Spleen (tissue), 11 donors: ENCODE data around the gene BLTP2. TPM values are rescaled to one million over a fixed set of nuclear protein-coding genes. Genes with fewer than 3 reads are reported as not detected.
"Not testable (repeated sequence)": the region's sequence is repeated elsewhere in the genome, so short reads cannot be mapped to it uniquely, and the experiment has no call there.

Experiments
- DNase-seq: peaks from one replicate; pipeline ENCODE4 v3.0.0-alpha.2; 2020
- H3K27ac ChIP-seq, 8 donors: fragments of 200-600 bp; sonication (generic) in 7 of 8; 1 replicate in 4 of 8; 2 replicates in 4 of 8; pipeline versions ENCODE4 v1.5.0 to v1.8.0; 2016 to 2021; ENCODE audit warnings: inconsistent platforms in 4 of 8, mild to moderate bottlenecking in 4 of 8, moderate library complexity in 1 of 8
- H3K27me3 ChIP-seq, 7 donors: fragments of 200-600 bp; sonication (generic) in 6 of 7; replicated peaks in 1 of 7; 1 replicate in 4 of 7; 2 replicates in 3 of 7; pipeline versions ENCODE4 v1.5.0 to v1.8.0; 2016 to 2021; ENCODE audit warnings: inconsistent platforms in 3 of 7, mild to moderate bottlenecking in 1 of 7
- H3K36me3 ChIP-seq, 6 donors: fragments of 200-600 bp; sonication (generic) in 5 of 6; 1 replicate in 4 of 6; 2 replicates in 2 of 6; pipeline versions ENCODE4 v1.5.0 to v1.8.0; 2016 to 2021; ENCODE audit warnings: inconsistent platforms in 2 of 6
- H3K4me1 ChIP-seq, 6 donors: fragments of 200-600 bp; sonication (generic) in 5 of 6; 1 replicate in 3 of 6; 2 replicates in 3 of 6; pipeline versions ENCODE4 v1.5.0 to v1.8.0; 2016 to 2021; ENCODE audit warnings: inconsistent platforms in 3 of 6
- H3K4me3 ChIP-seq, 8 donors: fragments of 200-600 bp; sonication (generic) in 7 of 8; 1 replicate in 4 of 8; 2 replicates in 4 of 8; pipeline versions ENCODE4 v1.5.0 to v1.8.0; 2016 to 2021; ENCODE audit warnings: inconsistent platforms in 4 of 8, mild to moderate bottlenecking in 4 of 8, moderate library complexity in 2 of 8
- H3K9me3 ChIP-seq, 8 donors: fragments of 200-600 bp; sonication (generic) in 7 of 8; 1 replicate in 4 of 8; 2 replicates in 4 of 8; pipeline versions ENCODE4 v1.5.0 to v1.8.0; 2016 to 2021; ENCODE audit warnings: inconsistent platforms in 4 of 8
- CTCF ChIP-seq, 11 experiments: fragments of 200-600 bp in 7 of 11; fragments of 450-650 bp in 4 of 11; sonication (generic) in 4 of 11; IDR thresholded peaks in 8 of 11; conservative IDR thresholded peaks in 3 of 11; 1 replicate in 7 of 11; 2 replicates in 4 of 11; pipeline versions ENCODE4 v1.4.0 to v1.8.0; 2016 to 2021; ENCODE audit warnings: antibody characterized with exemption in 11 of 11, inconsistent platforms in 4 of 11, mild to moderate bottlenecking in 1 of 11
- POLR2A ChIP-seq, 3 donors: fragments of 450-650 bp; IDR thresholded peaks; one replicate each; pipeline ENCODE4 v1.5.1; 2017; ENCODE audit warnings: antibody characterized with exemption in 3 of 3, mild to moderate bottlenecking in 1 of 3
- POLR2AphosphoS5 ChIP-seq, 3 donors: sonication (generic); formaldehyde crosslinking; IDR thresholded peaks; one replicate each; pipeline ENCODE4 v1.5.1; 2017; ENCODE audit warnings: antibody characterized with exemption in 3 of 3
- WGBS, 5 donors: extraction: QIAGEN DNeasy Blood & Tissue Kit in 3 of 5; methylation state at CpG; one replicate each; pipeline versions ENCODE4 v1.1.5 to v1.1.7; 2013 to 2018; 5-methylcytosine and 5-hydroxymethylcytosine counted together
- intact Hi-C: fragments of 100-400 bp; cut with DNase I; formaldehyde crosslinking; loops from one replicate; pipeline ENCODE4 v1.15.0; 2023; ENCODE audit warnings: low total_unique reads
- polyA plus RNA-seq, 3 donors: library from polyadenylated mRNA; stranded (reverse); fragments of 200-250 nt; gene quantifications; one replicate each; pipeline ENCODE4 v1.2.1, GENCODE V29; 2013
- total RNA-seq, 7 donors: library from RNA; depleted of rRNA in 3 of 7; stranded (reverse); fragments of >200 nt in 3 of 7; fragmentation: NEBNext Ultra II Directional in 4 of 7; extraction: Animal tissue kit (Norgen Biotek cat#: 25700) in 4 of 7; gene quantifications; one replicate each; pipeline versions ENCODE4 v1.1.0 to v1.2.1, GENCODE V29; 2016 to 2021
- donor health status: healthy with polysubstance abuse.
- donor health status: DM: no; HTN: no; CAD: no; lungs with moderate emphysema.
- donor health status: DM: no; HTN: no; CAD: no.
- donor health status: Bipolar disorder and iron deficiency.
- donor health status: healthy.
- donor health status: DM: no; HTN: no; CAD: no.
- donor health status: DM: yes; HTN: yes; CAD: no.

Gene BLTP2
- total and polyA plus RNA-seq, 10 donors = 11.8 to 193 (median 146) TPM

DNA sequence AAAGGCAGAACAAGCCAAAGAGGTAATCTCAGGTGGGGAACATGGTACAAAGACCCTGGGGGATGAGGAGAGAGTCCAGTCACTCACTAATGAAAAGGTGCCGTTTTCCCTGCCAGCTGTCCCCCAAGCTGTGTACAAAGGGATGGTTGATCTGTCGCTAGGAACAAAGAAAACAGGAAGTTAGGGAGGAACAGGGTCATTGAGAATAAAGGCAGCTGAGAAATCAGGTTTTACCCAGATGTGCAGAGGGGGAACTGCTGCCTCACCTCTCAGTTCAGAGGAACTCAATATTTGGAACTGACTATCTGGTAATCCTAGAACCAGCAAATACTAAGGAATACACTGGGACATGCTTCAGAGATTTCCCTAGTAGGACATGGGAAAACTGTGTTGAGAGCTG, 32.4 kb downstream of the BLTP2 start:
- H3K9me3 ChIP-seq = no peaks in the 10 kb centered on the region
- DNase-seq = no peak
- H3K27me3 ChIP-seq = no peaks in the 10 kb centered on the region
- WGBS, 5 donors = 17 to 28% (median 24%) methylated on average over 2 of the region's 2 CpGs
- TF ChIP-seq POLR2AphosphoS5 (IDR thresholded peaks at IDR 0.05) (peak in 1 of 3 donors; percentile 6), CTCF (IDR thresholded peaks at IDR 0.05 in 8 of 11, conservative IDR thresholded peaks at IDR 0.05 in 3 of 11) (no peak), POLR2A (IDR thresholded peaks at IDR 0.05) (no peak)
- H3K4me1 ChIP-seq = peaks cover 0 to 31% (median 6%) of the 10 kb centered on the region in 6 donors
- H3K27ac ChIP-seq = peak overlapping the region in 2 of 8 donors; percentile 16 to 31
- H3K4me3 ChIP-seq = no peak overlapping the region
- intact Hi-C loops = loop anchor here (5.0 kb wide), 2 partner anchors 65 to 120 kb away; no protein-coding TSS in a partner anchor
- peaks cover 9 to 85% (median 51%) of the 10 kb centered on the region in 6 donors for H3K36me3 ChIP-seq

- TF ChIP-seq POLR2A (IDR thresholded peaks at IDR 0.05) (no peak), CTCF (IDR thresholded peaks at IDR 0.05 in 8 of 11, conservative IDR thresholded peaks at IDR 0.05 in 3 of 11) (no peak), POLR2AphosphoS5 (IDR thresholded peaks at IDR 0.05) (no peak)
- intact Hi-C loops = loop anchor here (5.0 kb wide), 2 partner anchors 63 to 118 kb away; no protein-coding TSS in a partner anchor
- no peaks in the 10 kb centered on the region for H3K9me3 ChIP-seq
- no peak for DNase-seq
- H3K4me3 ChIP-seq = no peak overlapping the region
- H3K4me1 ChIP-seq = peaks cover 0 to 27% (median 6%) of the 10 kb centered on the region in 6 donors
- H3K27ac ChIP-seq = no peak overlapping the region
- H3K27me3 ChIP-seq = no peaks in the 10 kb centered on the region
- 87 to 94% (median 91%) methylated on average over 8 of the region's 8 CpGs for WGBS, 5 donors
- peaks cover 4 to 84% (median 29%) of the 10 kb centered on the region in 6 donors for H3K36me3 ChIP-seq
These were observed 34.6 kb downstream of the BLTP2 start for GRCh38 chr17:28610376-28610775.

DNA sequence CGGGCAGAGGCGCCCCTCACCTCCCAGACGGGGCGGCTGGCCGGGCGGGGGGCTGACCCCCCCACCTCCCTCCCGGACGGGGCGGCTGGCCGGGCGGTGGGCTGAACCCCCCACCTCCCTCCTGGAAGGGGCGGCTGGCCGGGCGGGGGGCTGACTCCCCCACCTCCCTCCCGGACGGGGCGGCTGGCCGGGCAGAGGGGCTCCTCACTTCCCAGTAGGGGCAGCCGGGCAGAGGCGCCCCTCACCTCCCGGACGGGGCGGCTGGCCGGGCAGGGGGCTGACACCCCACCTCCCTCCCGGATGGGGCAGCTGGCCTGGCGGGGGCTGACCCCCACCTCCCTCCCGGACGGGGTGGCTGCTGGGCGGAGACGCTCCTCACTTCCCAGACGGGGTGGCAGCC, 40.9 kb downstream of the BLTP2 start:
- 92 to 98% (median 95%) methylated on average over 5 to 31 of the region's 31 CpGs for WGBS, 5 donors
- peak; percentile 32 for DNase-seq

DNA sequence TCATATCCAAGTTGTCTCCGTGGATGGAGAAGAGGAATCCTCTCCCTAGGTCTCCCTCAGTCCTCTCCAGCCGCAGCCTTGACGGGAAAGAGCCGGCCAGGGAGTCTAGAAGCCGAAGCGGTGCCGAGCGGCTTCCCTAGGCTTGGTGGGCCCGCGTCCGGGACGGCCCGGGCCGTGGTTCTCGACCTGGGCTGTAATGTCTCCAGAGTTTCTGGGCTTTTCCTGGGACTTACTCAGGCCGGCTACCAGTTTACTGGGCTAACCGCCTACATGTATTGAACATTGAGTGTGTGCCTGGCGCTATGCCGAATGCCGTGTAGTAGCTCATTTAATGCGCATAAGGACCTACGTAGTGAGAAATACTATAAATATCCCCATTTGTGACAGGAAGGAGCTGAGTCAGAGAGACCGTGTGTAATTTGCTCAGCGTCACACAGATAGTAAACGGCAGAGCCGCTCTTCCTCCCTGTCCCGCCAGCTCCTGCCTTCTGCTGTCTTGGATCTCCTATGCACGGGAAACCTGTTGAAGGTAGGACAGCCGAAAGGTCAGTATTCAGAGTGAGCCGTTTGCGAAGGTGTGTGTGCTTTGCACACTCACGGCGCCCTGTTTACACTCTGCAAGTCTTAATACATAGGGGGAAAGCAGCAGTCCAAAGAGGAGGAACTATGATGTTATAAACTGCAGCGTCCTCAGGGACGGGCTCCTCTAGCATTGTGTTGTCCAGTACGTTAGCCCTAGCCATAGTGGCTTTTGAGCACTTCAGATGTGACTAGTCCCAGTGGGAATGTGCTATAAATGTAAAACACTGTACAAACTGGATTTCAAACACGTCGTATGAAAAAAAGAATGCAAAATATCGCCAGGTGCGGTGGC, 45.4 kb downstream of the BLTP2 start:
- DNase-seq = peak; percentile 78
- intact Hi-C loops = no loop called here
- Histone ChIP-seq H3K27ac (peak overlapping the region; percentile 93 to 99 (median 96)), H3K4me3 (peak overlapping the region; percentile 48 to 84 (median 54)), H3K27me3 (no peaks in the 10 kb centered on the region), H3K36me3 (peaks cover 0 to 6% (median 0%) of the 10 kb centered on the region in 6 donors), H3K9me3 (no peaks in the 10 kb centered on the region), H3K4me1 (peaks cover 12 to 29% (median 22%) of the 10 kb centered on the region in 6 donors)
- TF ChIP-seq CTCF (IDR thresholded peaks at IDR 0.05 in 8 of 11, conservative IDR thresholded peaks at IDR 0.05 in 3 of 11) (no peak), POLR2AphosphoS5 (IDR thresholded peaks at IDR 0.05) (no peak), POLR2A (IDR thresholded peaks at IDR 0.05) (no peak)
- 7 to 14% (median 8%) methylated on average over 23 to 40 of the region's 40 CpGs for WGBS, 5 donors

More for the DNA sequence above, 40.9 kb downstream of the BLTP2 start:
- H3K27me3 ChIP-seq, H3K4me3 ChIP-seq, intact Hi-C loops, H3K9me3 ChIP-seq, H3K27ac ChIP-seq: not testable (repeated sequence)
- Histone ChIP-seq H3K36me3 (peaks cover 0 to 36% (median 0%) of the 10 kb centered on the region in 6 donors), H3K4me1 (peaks cover 5 to 12% (median 9%) of the 10 kb centered on the region in 6 donors)
